Measurements from ENCODE around the gene LRFN2. TPM values are rescaled to one million over a fixed set of nuclear protein-coding genes. Genes with fewer than 3 reads are reported as not detected.

The LRFN2 gene
- polyA plus RNA-seq, 1 donor (not counting 4 experiments of a cell fraction or from before 2014, with no cell fraction given): not detected

GRCh38 chr6:40469323-40469722, 117.8 kb downstream of the LRFN2 start:
- Histone ChIP-seq H3K4me3 (ENCODE audit: control insufficient read depth in 2 of 3, extremely low read depth in 1 of 3, insufficient read depth in 2 of 3, low read depth in 1 of 3, low read length in 3 of 3) (no peak overlapping the region), H3K9ac (ENCODE audit: control insufficient read depth, extremely low read depth, insufficient read depth, low read length) (no peak overlapping the region), H3K79me2 (ENCODE audit: control insufficient read depth, insufficient read depth, low read length) (no peaks in the 10 kb centered on the region), H3K4me1 (ENCODE audit: control insufficient read depth, extremely low read depth, insufficient read depth, low read length) (no peaks in the 10 kb centered on the region), H4K20me1 (ENCODE audit: control insufficient read depth, extremely low read depth, insufficient read depth, low read length) (no peaks in the 10 kb centered on the region), H3K27ac (ENCODE audit: control insufficient read depth, insufficient read depth, low read length) (no peak overlapping the region), H3K4me2 (ENCODE audit: control insufficient read depth, extremely low read depth, insufficient read depth, low read depth, low read length) (no peak overlapping the region), H2AFZ (ENCODE audit: control insufficient read depth, low read length) (no peak overlapping the region), H3K27me3 (ENCODE audit: control insufficient read depth, extremely low read depth, insufficient read depth, low read length) (peaks cover 7% of the 10 kb centered on the region), H3K9me3 (ENCODE audit: control insufficient read depth, low read depth, low read length) (no peaks in the 10 kb centered on the region), H3K9me1 (ENCODE audit: control insufficient read depth, extremely low read depth, insufficient read depth, low read length) (no peaks in the 10 kb centered on the region), H3K36me3 (ENCODE audit: control insufficient read depth in 2 of 2, extremely low read depth in 1 of 2, insufficient read depth in 2 of 2, low read length in 2 of 2) (no peaks in the 10 kb centered on the region)
- FAIRE-seq (no peak), DNase-seq (ENCODE audit: low read depth, low spot score) (no peak)
- TF ChIP-seq EZH2 (IDR thresholded peaks at IDR 0.05; ENCODE audit: low read length) (no peak), CTCF (optimal IDR thresholded peaks at IDR 0.05 in 1 of 3, IDR thresholded peaks at IDR 0.05 in 1 of 3, conservative IDR thresholded peaks at IDR 0.05 in 1 of 3; ENCODE audit: extremely low read depth in 1 of 3, insufficient read depth in 2 of 3, low read length in 3 of 3) (no peak)
- dilution Hi-C loops (cut with MboI; ENCODE audit: extremely low pct_ligation_motif_present, low sequenced_read_pairs): no loop called here

GRCh38 chr6:40466986-40467539, 120.1 kb downstream of the LRFN2 start:
- dilution Hi-C loops (cut with MboI; ENCODE audit: extremely low pct_ligation_motif_present, low sequenced_read_pairs): no loop called here
- Histone ChIP-seq H3K79me2 (ENCODE audit: control insufficient read depth, insufficient read depth, low read length) (no peaks in the 10 kb centered on the region), H2AFZ (ENCODE audit: control insufficient read depth, low read length) (no peak overlapping the region), H3K9me1 (ENCODE audit: control insufficient read depth, extremely low read depth, insufficient read depth, low read length) (no peaks in the 10 kb centered on the region), H3K27ac (ENCODE audit: control insufficient read depth, insufficient read depth, low read length) (no peak overlapping the region), H4K20me1 (ENCODE audit: control insufficient read depth, extremely low read depth, insufficient read depth, low read length) (no peaks in the 10 kb centered on the region), H3K4me2 (ENCODE audit: control insufficient read depth, extremely low read depth, insufficient read depth, low read depth, low read length) (no peak overlapping the region), H3K4me3 (ENCODE audit: control insufficient read depth in 2 of 3, extremely low read depth in 1 of 3, insufficient read depth in 2 of 3, low read depth in 1 of 3, low read length in 3 of 3) (no peak overlapping the region), H3K4me1 (ENCODE audit: control insufficient read depth, extremely low read depth, insufficient read depth, low read length) (no peaks in the 10 kb centered on the region), H3K9ac (ENCODE audit: control insufficient read depth, extremely low read depth, insufficient read depth, low read length) (no peak overlapping the region), H3K36me3 (ENCODE audit: control insufficient read depth in 2 of 2, extremely low read depth in 1 of 2, insufficient read depth in 2 of 2, low read length in 2 of 2) (no peaks in the 10 kb centered on the region), H3K27me3 (ENCODE audit: control insufficient read depth, extremely low read depth, insufficient read depth, low read length) (peaks cover 5% of the 10 kb centered on the region), H3K9me3 (ENCODE audit: control insufficient read depth, low read depth, low read length) (no peaks in the 10 kb centered on the region)
- FAIRE-seq (no peak), DNase-seq (ENCODE audit: low read depth, low spot score) (no peak)
- TF ChIP-seq EZH2 (IDR thresholded peaks at IDR 0.05; ENCODE audit: low read length): no peak

GRCh38 chr6:40461643-40462042, 125.5 kb downstream of the LRFN2 start:
- H3K4me1 ChIP-seq (ENCODE audit: control insufficient read depth, extremely low read depth, insufficient read depth, low read length): no peaks in the 10 kb centered on the region
- no peaks in the 10 kb centered on the region for H4K20me1 ChIP-seq (ENCODE audit: control insufficient read depth, extremely low read depth, insufficient read depth, low read length)
- FAIRE-seq (no peak), DNase-seq (ENCODE audit: low read depth, low spot score) (no peak)
- H3K4me3 ChIP-seq (ENCODE audit: control insufficient read depth in 2 of 3, extremely low read depth in 1 of 3, insufficient read depth in 2 of 3, low read depth in 1 of 3, low read length in 3 of 3): no peak overlapping the region
- no peaks in the 10 kb centered on the region for H3K79me2 ChIP-seq (ENCODE audit: control insufficient read depth, insufficient read depth, low read length)
- no peak for TF ChIP-seq CTCF (optimal IDR thresholded peaks at IDR 0.05 in 1 of 3, IDR thresholded peaks at IDR 0.05 in 1 of 3, conservative IDR thresholded peaks at IDR 0.05 in 1 of 3; ENCODE audit: extremely low read depth in 1 of 3, insufficient read depth in 2 of 3, low read length in 3 of 3)
- no peak overlapping the region for H2AFZ ChIP-seq (ENCODE audit: control insufficient read depth, low read length)
- no peaks in the 10 kb centered on the region for H3K9me1 ChIP-seq (ENCODE audit: control insufficient read depth, extremely low read depth, insufficient read depth, low read length)
- H3K27me3 ChIP-seq (ENCODE audit: control insufficient read depth, extremely low read depth, insufficient read depth, low read length): peaks cover 4% of the 10 kb centered on the region
- H3K36me3 ChIP-seq (ENCODE audit: control insufficient read depth in 2 of 2, extremely low read depth in 1 of 2, insufficient read depth in 2 of 2, low read length in 2 of 2): no peaks in the 10 kb centered on the region
- H3K9ac ChIP-seq (ENCODE audit: control insufficient read depth, extremely low read depth, insufficient read depth, low read length): no peak overlapping the region
- no peak overlapping the region for H3K4me2 ChIP-seq (ENCODE audit: control insufficient read depth, extremely low read depth, insufficient read depth, low read depth, low read length)
- dilution Hi-C loops (cut with MboI; ENCODE audit: extremely low pct_ligation_motif_present, low sequenced_read_pairs): no loop called here
- no peaks in the 10 kb centered on the region for H3K9me3 ChIP-seq (ENCODE audit: control insufficient read depth, low read depth, low read length)
- no peak overlapping the region for H3K27ac ChIP-seq (ENCODE audit: control insufficient read depth, insufficient read depth, low read length)
